ENCODE data around the gene MARK3.

DNA sequence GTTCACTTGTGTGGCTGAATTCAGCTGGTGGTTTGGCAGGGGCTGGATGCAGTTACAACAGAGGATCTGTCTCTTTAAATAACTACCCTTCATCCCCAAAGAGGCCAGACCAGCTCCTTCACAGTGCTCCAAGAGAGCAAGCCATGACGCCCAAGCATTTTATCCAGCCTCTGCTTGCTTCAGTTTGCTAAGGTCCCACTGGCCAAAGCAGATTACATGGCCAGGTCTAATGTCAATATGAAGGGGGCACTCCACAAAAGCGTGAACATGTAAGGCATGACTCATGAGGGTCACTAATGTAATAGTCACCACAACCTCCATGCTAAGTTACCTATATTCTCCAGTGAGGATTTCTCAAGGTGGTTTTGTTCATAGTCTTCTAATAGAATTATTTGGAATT is 62.9 kb downstream of the MARK3 start:
- TF ChIP-seq POLR2A (IDR thresholded peaks at IDR 0.05; ENCODE audit: insufficient read depth in 1 of 2, low read depth in 2 of 2, low read length in 2 of 2) (no peak), SMC3 (IDR thresholded peaks at IDR 0.05; ENCODE audit: low read length) (no peak), FOXK2 (IDR thresholded peaks at IDR 0.05) (no peak), EZH2 (conservative IDR thresholded peaks at IDR 0.05; ENCODE audit: low read depth, low read length) (no peak), NFYB (CRISPR knock-in tag; IDR thresholded peaks at IDR 0.05) (no peak), MAZ (IDR thresholded peaks at IDR 0.05; ENCODE audit: borderline replicate concordance, low read depth, low read length) (no peak), MAZ (CRISPR knock-in tag; IDR thresholded peaks at IDR 0.05; ENCODE audit: low read depth) (no peak), MAFF (IDR thresholded peaks at IDR 0.05; ENCODE audit: low read depth, low read length) (no peak), ESRRA (CRISPR knock-in tag; IDR thresholded peaks at IDR 0.05; ENCODE audit: low read depth) (no peak), ZNF143 (CRISPR knock-in tag; IDR thresholded peaks at IDR 0.05) (no peak), NR2C2 (CRISPR knock-in tag; IDR thresholded peaks at IDR 0.05; ENCODE audit: borderline replicate concordance) (no peak), HDAC2 (CRISPR knock-in tag; IDR thresholded peaks at IDR 0.05) (no peak)
- TF ChIP-seq, protein P1, sequence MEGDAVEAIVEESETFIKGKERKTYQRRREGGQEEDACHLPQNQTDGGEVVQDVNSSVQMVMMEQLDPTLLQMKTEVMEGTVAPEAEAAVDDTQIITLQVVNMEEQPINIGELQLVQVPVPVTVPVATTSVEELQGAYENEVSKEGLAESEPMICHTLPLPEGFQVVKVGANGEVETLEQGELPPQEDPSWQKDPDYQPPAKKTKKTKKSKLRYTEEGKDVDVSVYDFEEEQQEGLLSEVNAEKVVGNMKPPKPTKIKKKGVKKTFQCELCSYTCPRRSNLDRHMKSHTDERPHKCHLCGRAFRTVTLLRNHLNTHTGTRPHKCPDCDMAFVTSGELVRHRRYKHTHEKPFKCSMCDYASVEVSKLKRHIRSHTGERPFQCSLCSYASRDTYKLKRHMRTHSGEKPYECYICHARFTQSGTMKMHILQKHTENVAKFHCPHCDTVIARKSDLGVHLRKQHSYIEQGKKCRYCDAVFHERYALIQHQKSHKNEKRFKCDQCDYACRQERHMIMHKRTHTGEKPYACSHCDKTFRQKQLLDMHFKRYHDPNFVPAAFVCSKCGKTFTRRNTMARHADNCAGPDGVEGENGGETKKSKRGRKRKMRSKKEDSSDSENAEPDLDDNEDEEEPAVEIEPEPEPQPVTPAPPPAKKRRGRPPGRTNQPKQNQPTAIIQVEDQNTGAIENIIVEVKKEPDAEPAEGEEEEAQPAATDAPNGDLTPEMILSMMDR (CRISPR knock-in tag; IDR thresholded peaks at IDR 0.05), result no peak
- TF ChIP-seq, protein P2, sequence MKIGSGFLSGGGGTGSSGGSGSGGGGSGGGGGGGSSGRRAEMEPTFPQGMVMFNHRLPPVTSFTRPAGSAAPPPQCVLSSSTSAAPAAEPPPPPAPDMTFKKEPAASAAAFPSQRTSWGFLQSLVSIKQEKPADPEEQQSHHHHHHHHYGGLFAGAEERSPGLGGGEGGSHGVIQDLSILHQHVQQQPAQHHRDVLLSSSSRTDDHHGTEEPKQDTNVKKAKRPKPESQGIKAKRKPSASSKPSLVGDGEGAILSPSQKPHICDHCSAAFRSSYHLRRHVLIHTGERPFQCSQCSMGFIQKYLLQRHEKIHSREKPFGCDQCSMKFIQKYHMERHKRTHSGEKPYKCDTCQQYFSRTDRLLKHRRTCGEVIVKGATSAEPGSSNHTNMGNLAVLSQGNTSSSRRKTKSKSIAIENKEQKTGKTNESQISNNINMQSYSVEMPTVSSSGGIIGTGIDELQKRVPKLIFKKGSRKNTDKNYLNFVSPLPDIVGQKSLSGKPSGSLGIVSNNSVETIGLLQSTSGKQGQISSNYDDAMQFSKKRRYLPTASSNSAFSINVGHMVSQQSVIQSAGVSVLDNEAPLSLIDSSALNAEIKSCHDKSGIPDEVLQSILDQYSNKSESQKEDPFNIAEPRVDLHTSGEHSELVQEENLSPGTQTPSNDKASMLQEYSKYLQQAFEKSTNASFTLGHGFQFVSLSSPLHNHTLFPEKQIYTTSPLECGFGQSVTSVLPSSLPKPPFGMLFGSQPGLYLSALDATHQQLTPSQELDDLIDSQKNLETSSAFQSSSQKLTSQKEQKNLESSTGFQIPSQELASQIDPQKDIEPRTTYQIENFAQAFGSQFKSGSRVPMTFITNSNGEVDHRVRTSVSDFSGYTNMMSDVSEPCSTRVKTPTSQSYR (CRISPR knock-in tag; IDR thresholded peaks at IDR 0.05; ENCODE audit: borderline replicate concordance), result no peak
